Measurements from ENCODE around the gene FBXO46.

DNA sequence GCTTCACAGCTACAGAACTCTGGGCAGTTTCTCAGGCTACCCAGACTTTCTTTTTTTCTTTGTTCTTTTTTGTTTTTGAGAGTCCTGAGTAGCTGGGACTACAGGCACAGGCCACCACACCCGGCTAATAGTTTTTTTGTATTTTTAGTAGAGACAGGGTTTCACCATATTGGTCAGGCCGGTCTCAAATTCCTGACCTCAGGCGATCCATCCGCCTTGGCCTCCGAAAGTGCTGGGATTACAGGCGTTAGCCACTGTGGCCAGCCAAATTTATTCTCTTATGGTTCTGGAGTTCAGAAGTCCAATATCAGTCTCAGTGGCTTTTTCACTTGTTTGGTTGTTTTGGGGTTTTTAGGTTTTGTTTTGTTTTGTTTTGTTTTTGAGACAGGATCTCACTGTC is 14.9 kb upstream of the FBXO46 start:
- TF ChIP-seq, protein P1, sequence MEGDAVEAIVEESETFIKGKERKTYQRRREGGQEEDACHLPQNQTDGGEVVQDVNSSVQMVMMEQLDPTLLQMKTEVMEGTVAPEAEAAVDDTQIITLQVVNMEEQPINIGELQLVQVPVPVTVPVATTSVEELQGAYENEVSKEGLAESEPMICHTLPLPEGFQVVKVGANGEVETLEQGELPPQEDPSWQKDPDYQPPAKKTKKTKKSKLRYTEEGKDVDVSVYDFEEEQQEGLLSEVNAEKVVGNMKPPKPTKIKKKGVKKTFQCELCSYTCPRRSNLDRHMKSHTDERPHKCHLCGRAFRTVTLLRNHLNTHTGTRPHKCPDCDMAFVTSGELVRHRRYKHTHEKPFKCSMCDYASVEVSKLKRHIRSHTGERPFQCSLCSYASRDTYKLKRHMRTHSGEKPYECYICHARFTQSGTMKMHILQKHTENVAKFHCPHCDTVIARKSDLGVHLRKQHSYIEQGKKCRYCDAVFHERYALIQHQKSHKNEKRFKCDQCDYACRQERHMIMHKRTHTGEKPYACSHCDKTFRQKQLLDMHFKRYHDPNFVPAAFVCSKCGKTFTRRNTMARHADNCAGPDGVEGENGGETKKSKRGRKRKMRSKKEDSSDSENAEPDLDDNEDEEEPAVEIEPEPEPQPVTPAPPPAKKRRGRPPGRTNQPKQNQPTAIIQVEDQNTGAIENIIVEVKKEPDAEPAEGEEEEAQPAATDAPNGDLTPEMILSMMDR (IDR thresholded peaks at IDR 0.05; ENCODE audit: insufficient read depth, low read length), result no peak
- TF ChIP-seq GABPA (IDR thresholded peaks at IDR 0.05; ENCODE audit: low read depth) (no peak), POLR2AphosphoS5 (IDR thresholded peaks at IDR 0.05; ENCODE audit: low read depth) (no peak)
- TF ChIP-seq, protein P2, sequence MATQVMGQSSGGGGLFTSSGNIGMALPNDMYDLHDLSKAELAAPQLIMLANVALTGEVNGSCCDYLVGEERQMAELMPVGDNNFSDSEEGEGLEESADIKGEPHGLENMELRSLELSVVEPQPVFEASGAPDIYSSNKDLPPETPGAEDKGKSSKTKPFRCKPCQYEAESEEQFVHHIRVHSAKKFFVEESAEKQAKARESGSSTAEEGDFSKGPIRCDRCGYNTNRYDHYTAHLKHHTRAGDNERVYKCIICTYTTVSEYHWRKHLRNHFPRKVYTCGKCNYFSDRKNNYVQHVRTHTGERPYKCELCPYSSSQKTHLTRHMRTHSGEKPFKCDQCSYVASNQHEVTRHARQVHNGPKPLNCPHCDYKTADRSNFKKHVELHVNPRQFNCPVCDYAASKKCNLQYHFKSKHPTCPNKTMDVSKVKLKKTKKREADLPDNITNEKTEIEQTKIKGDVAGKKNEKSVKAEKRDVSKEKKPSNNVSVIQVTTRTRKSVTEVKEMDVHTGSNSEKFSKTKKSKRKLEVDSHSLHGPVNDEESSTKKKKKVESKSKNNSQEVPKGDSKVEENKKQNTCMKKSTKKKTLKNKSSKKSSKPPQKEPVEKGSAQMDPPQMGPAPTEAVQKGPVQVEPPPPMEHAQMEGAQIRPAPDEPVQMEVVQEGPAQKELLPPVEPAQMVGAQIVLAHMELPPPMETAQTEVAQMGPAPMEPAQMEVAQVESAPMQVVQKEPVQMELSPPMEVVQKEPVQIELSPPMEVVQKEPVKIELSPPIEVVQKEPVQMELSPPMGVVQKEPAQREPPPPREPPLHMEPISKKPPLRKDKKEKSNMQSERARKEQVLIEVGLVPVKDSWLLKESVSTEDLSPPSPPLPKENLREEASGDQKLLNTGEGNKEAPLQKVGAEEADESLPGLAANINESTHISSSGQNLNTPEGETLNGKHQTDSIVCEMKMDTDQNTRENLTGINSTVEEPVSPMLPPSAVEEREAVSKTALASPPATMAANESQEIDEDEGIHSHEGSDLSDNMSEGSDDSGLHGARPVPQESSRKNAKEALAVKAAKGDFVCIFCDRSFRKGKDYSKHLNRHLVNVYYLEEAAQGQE (IDR thresholded peaks at IDR 0.05; ENCODE audit: insufficient replicate concordance, low read depth), result no peak
